MM.1S (cell line): ENCODE measurements around the gene LCTL.

Experiments used
- DNase-seq: peaks from one replicate; pipeline ENCODE4 v3.0.0-alpha.2; 2015
- H2AFZ ChIP-seq: fragments of 300-600 bp; sonication (generic); 2 replicates; pipeline ENCODE4 v1.6.0; 2016; ENCODE audit warnings: antibody characterized with exemption, low read length
- H3F3A ChIP-seq: fragments of 300-600 bp; sonication (generic); 2 replicates; pipeline ENCODE4 v1.6.1; 2016; ENCODE audit warnings: mild to moderate bottlenecking, antibody characterized with exemption, low read length, moderate library complexity, mixed read lengths; ENCODE audit not compliant: insufficient read depth
- H3K27ac ChIP-seq: fragments of 300-600 bp; sonication (generic); 2 replicates; pipeline ENCODE4 v1.5.1; 2016; ENCODE audit warnings: mild to moderate bottlenecking, low read length
- H3K27me3 ChIP-seq: fragments of 300-600 bp; sonication (generic); replicated peaks from 2 replicates; pipeline ENCODE4 v1.6.0; 2016; ENCODE audit warnings: low read length; ENCODE audit not compliant: insufficient read depth
- H3K36me3 ChIP-seq: fragments of 300-600 bp; sonication (generic); replicated peaks from 2 replicates; pipeline ENCODE4 v1.6.1; 2016; ENCODE audit warnings: mild to moderate bottlenecking, low read length, mixed read lengths; ENCODE audit not compliant: insufficient read depth
- H3K4me1 ChIP-seq: fragments of 300-600 bp; sonication (generic); 2 replicates; pipeline ENCODE4 v1.6.1; 2016; ENCODE audit warnings: low read length, mixed read lengths
- H3K4me2 ChIP-seq: fragments of 300-600 bp; sonication (generic); 2 replicates; pipeline ENCODE4 v1.6.0; 2016; ENCODE audit warnings: low read depth, low read length
- H3K4me3 ChIP-seq: fragments of 300-600 bp; sonication (generic); 2 replicates; pipeline ENCODE4 v1.5.1; 2016; ENCODE audit warnings: low read length, mixed read lengths
- H3K79me2 ChIP-seq: fragments of 300-600 bp; sonication (generic); 2 replicates; pipeline ENCODE4 v1.6.1; 2016; ENCODE audit warnings: mixed run types, low read length, mixed read lengths
- H3K9ac ChIP-seq: fragments of 300-600 bp; sonication (generic); 2 replicates; pipeline ENCODE4 v1.6.1; 2016; ENCODE audit warnings: low read length, mixed read lengths
- H3K9me2 ChIP-seq: fragments of 300-600 bp; sonication (generic); replicated peaks from 2 replicates; pipeline ENCODE4 v1.6.1; 2016; ENCODE audit warnings: mild to moderate bottlenecking, low read length, mixed read lengths; ENCODE audit not compliant: insufficient read depth
- H3K9me3 ChIP-seq: fragments of 300-600 bp; sonication (generic); replicated peaks from 2 replicates; pipeline ENCODE4 v1.6.1; 2016; ENCODE audit warnings: mild to moderate bottlenecking, low read length, mixed read lengths; ENCODE audit not compliant: insufficient read depth
- H4K20me1 ChIP-seq: fragments of 300-600 bp; sonication (generic); 2 replicates; pipeline ENCODE4 v1.6.1; 2016; ENCODE audit warnings: mild to moderate bottlenecking, low read length, moderate library complexity, mixed read lengths; ENCODE audit not compliant: insufficient read depth
- CTCF ChIP-seq: fragments of 300-600 bp; sonication (generic); IDR thresholded peaks from 2 replicates; pipeline ENCODE4 v1.5.1; 2016; ENCODE audit warnings: antibody characterized with exemption, low read length, mixed read lengths
- EZH2 ChIP-seq: fragments of 300-600 bp; sonication (generic); optimal IDR thresholded peaks from 2 replicates; pipeline ENCODE3; 2017; ENCODE audit warnings: low read depth, mild to moderate bottlenecking, antibody characterized with exemption, low read length, mixed read lengths
- EZH2phosphoT487 ChIP-seq: fragments of 300-600 bp; sonication (generic); IDR thresholded peaks from 2 replicates; pipeline ENCODE4 v1.6.1; 2018; ENCODE audit warnings: antibody characterized with exemption, low read length

The LCTL gene

GRCh38 chr15:66572146-66572545, 6.3 kb upstream of the LCTL start:
- DNase-seq, result no peak
- H2AFZ ChIP-seq, result no peak overlapping the region
- no peaks in the 10 kb centered on the region for H3K27me3 ChIP-seq
- no peaks in the 10 kb centered on the region for H3K9me2 ChIP-seq
- H3K9me3 ChIP-seq, result no peaks in the 10 kb centered on the region
- no peaks in the 10 kb centered on the region for H3K4me1 ChIP-seq
- no peaks in the 10 kb centered on the region for H3K36me3 ChIP-seq
- no peak for TF ChIP-seq CTCF
- TF ChIP-seq EZH2phosphoT487, result no peak
- TF ChIP-seq EZH2, result no peak
- no peaks in the 10 kb centered on the region for H4K20me1 ChIP-seq
- H3K4me2 ChIP-seq, result no peak overlapping the region
- H3K27ac ChIP-seq, result no peak overlapping the region
- no peak overlapping the region for H3K4me3 ChIP-seq
- H3K9ac ChIP-seq, result no peak overlapping the region
- no peaks in the 10 kb centered on the region for H3F3A ChIP-seq
- H3K79me2 ChIP-seq, result no peaks in the 10 kb centered on the region

- no peaks in the 10 kb centered on the region for H4K20me1 ChIP-seq
- no peaks in the 10 kb centered on the region for H3K36me3 ChIP-seq
- no peak overlapping the region for H3K27ac ChIP-seq
- TF ChIP-seq EZH2 (no peak), EZH2phosphoT487 (no peak), CTCF (no peak)
- no peak overlapping the region for H3K4me2 ChIP-seq
- H2AFZ ChIP-seq, result no peak overlapping the region
- peaks cover 6% of the 10 kb centered on the region; the same call in 1 of the 2 replicates for H3K4me1 ChIP-seq
- no peaks in the 10 kb centered on the region for H3K79me2 ChIP-seq
- no peaks in the 10 kb centered on the region for H3F3A ChIP-seq
- H3K4me3 ChIP-seq, result no peak overlapping the region
- H3K9me3 ChIP-seq, result no peaks in the 10 kb centered on the region
- H3K27me3 ChIP-seq, result no peaks in the 10 kb centered on the region
- no peaks in the 10 kb centered on the region for H3K9me2 ChIP-seq
- H3K9ac ChIP-seq, result no peak overlapping the region
- DNase-seq, result no peak
Measured at GRCh38 chr15:66570842-66571478, 5.2 kb upstream of the LCTL start.

- TF ChIP-seq CTCF, result no peak
- no peak for TF ChIP-seq EZH2
- no peak for TF ChIP-seq EZH2phosphoT487
- H3K27me3 ChIP-seq, result no peaks in the 10 kb centered on the region
- H3K9me2 ChIP-seq, result no peaks in the 10 kb centered on the region
- H3K9me3 ChIP-seq, result no peaks in the 10 kb centered on the region
- H3F3A ChIP-seq, result no peaks in the 10 kb centered on the region
- H3K79me2 ChIP-seq, result no peaks in the 10 kb centered on the region
- H3K4me1 ChIP-seq, result peaks cover 11% of the 10 kb centered on the region
- H4K20me1 ChIP-seq, result no peaks in the 10 kb centered on the region
- no peak overlapping the region for H3K4me2 ChIP-seq
- no peak for DNase-seq
- no peak overlapping the region for H2AFZ ChIP-seq
- no peak overlapping the region for H3K27ac ChIP-seq
- H3K36me3 ChIP-seq, result no peaks in the 10 kb centered on the region
- no peak overlapping the region for H3K4me3 ChIP-seq
- no peak overlapping the region for H3K9ac ChIP-seq
Measured at GRCh38 chr15:66570327-66570726, 4.5 kb upstream of the LCTL start.
